GM12875 (cell line): ENCODE data around the gene CNBP.
"Not testable (repeated sequence)": the region's sequence is repeated elsewhere in the genome, so short reads cannot be mapped to it uniquely, and the experiment has no call there.

Experiments
- H3K4me3 ChIP-seq: one replicate; pipeline ENCODE4 v1.5.1; 2011; ENCODE audit warnings: low read depth, low read length, control low read depth
- TF ChIP-seq, protein P1 (sequence below): IDR thresholded peaks from 2 replicates; pipeline ENCODE4 v1.5.1; 2011; ENCODE audit warnings: low read depth, mild to moderate bottlenecking, control low read depth, inconsistent platforms, low read length, moderate library complexity, borderline replicate concordance; ENCODE audit not compliant: insufficient read depth

CNBP gene

DNA sequence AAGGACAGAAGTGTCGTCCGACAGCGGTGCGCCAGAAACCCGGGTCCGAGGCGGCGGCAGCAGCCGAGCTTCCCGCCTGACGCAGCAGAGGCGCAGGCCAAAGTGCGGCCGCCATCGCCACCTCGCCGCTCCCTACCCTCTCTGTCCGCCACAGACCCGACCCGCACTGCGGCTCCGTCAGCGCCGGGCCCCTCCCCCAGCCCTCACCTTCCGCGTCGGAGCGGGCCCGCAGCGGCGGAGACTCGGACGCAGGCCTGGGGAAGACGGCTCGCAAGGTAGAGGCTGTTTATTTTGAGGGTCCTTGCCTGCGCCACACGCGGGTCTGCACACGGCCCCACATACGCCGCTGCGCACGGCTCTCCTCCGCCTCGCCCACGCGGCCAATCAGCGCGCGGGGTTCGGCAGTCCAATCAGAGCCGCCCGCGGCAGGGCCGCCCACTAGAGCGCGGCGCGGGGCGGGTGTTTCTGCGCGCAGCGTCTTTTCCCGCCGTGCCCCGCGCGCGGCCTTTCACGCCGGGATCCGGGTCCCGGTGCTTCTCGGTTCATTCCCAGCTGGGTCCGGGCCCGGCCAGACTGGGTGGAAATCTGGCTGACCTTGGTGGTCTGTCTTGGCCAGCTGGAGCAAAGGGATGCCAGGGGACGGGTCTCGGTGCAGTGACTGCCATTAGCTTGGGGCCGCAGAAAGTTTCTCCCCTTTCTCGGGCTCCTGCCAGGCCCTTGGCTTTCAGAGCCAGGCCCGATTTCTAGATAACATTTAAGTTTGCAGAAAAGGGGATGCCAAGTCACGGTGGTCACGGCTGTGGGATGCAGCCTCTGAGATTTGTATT, at the start of gene CNBP:
TSS of gene CNBP (minus strand) at position 328 of the 827 bp plus-strand sequence. CDS start 12,139 bp downstream, outside the sequence.
- H3K4me3 ChIP-seq, result peak within 1 kb of the TSS; percentile 93
- TF ChIP-seq, protein P1, sequence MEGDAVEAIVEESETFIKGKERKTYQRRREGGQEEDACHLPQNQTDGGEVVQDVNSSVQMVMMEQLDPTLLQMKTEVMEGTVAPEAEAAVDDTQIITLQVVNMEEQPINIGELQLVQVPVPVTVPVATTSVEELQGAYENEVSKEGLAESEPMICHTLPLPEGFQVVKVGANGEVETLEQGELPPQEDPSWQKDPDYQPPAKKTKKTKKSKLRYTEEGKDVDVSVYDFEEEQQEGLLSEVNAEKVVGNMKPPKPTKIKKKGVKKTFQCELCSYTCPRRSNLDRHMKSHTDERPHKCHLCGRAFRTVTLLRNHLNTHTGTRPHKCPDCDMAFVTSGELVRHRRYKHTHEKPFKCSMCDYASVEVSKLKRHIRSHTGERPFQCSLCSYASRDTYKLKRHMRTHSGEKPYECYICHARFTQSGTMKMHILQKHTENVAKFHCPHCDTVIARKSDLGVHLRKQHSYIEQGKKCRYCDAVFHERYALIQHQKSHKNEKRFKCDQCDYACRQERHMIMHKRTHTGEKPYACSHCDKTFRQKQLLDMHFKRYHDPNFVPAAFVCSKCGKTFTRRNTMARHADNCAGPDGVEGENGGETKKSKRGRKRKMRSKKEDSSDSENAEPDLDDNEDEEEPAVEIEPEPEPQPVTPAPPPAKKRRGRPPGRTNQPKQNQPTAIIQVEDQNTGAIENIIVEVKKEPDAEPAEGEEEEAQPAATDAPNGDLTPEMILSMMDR, result no peak

DNA sequence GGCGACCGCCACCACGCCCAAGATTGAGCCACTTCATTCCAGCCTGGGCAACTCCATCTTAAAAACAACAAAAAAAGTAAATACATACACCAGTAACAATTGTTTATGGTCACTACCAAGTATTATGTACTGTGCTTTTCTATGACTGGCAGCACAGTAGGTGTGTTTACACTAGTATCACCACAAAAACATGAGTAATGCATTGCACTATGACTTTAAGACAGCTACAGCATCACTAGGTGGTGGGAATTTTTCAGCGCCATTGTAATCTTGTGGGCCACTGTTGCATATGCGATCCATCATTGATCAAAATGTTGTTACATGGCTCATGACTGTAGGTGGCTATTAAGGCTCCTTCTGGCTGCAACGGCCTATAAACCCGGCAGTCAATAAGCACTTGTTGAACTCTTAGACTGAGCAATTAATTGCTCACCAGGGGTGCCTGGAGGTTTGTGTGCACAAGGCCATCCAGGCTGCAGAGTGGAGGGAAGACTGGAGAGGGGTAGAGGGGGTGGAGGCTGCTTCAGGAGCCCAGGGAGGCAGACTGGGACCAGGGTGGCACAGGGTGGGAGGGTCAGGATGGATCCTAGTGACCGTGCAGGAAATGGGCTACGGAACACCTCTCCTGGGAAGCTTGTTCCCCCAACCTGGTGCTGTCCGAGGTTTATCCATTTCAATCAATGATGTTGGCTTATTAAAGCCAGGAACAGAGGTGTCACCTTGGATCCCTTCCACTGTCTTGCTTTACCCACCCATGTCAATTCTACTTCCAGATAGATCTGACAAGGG, 47.8 kb upstream of the CNBP start:
- TF ChIP-seq, protein P1, result no peak
- H3K4me3 ChIP-seq, result no peak overlapping the region

DNA sequence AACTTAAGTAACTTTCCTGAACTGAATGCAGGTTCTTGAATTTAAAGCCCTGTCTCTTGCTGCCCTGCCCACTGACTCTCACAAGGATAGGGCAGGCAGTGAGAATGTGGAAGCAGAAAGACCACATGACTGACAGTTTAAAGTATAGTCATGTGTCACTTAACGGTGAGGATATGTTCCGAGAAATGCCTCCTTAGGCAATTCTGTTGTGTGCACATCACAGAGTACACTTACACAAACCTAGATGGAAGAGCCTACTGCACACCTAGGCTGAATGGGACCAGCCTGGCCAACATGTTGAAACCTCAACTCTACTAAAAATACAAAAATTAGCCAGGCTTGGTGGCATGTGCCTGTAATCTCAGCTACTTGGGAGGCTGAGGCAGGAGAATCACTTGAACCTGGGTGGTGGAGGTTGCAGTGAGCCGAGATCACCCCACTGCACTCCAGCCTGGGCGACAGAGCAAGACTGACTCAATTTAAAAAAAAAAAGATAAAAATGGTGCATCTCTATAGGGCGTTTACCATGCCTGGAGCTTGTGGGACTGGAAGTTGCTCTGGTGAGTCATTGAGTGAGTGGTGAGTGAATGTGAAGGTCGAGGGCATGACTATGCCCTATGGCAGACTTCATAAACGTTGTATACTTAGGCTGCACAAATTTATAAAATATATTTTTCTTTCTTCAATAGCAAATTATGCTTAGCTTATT, 46.8 kb upstream of the CNBP start:
- no peak overlapping the region for H3K4me3 ChIP-seq
- TF ChIP-seq, protein P1, result no peak

DNA sequence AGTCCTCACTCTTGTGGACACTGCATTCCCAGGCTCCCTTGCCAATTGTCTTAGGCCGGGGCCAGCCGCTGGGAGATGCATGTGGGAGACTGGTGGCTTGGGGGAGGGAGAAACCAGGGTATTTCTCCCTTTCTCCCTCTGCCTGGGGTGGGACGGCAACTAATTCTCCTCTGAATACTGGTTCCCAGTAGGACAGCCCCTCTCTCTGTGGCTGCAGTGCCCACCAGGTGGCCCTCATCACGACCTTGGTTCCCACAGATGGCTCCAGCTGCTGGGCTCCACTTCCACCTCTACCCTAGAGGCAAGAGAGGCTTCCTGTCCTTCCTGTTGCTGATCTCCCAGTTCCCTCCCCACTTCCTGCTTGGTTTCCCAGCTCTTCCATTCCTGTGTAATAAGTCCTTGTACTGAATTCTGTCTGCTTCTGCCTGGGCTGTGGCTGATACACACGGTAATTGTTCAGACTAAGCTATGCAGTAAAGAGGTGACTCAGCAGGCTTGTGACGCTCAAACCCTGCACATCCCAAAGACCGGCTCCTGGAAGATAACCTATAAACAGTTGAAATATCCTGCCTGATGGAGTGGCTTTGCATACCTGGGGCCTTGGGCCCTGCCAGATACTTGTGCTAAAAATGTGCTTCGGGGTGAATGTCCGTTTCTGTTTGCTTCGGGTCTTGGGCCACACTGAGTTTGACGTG, 45.3 kb upstream of the CNBP start:
- TF ChIP-seq, protein P1, result no peak

DNA sequence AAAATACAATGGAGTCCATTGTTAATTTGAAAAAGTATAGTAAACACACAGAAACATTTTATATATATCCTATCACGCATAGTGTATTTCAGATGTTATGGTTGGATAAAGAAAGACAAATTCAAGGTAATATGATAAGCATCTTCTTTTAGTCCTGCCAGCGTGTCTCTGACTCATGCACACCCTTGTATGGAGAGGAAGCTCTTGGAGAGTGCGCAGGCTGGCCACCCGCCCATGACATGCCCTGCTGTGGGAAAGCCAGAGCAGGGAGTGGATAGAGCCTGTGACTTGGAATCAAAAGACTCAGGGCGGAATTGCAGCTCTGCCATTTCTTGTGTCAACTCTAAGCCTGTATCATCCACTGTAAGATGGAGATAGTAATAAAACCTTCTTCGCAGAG, 42.7 kb upstream of the CNBP start:
- no peak overlapping the region for H3K4me3 ChIP-seq

More for the DNA sequence above, 45.3 kb upstream of the CNBP start:
- H3K4me3 ChIP-seq, result no peak overlapping the region

DNA sequence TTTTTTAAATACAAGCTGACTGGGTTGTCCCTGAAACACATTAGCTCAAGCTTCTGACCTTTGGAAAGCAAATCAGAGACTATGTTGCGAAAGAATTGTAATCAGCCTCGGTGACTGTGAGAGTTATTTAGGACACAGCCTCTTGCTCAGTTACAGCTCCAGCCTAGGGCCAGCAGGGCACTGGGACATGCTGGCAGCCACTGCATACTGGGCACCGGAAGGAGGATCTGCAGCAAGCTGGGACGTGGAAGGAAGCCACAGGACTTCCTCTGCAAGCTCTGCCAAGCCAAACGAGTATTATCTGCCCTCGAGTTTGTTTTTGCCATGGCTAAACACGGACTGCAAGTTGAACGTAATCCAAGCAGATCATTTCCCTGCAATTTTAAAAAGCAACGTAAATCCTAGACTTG, 41.3 kb upstream of the CNBP start:
- TF ChIP-seq, protein P1, result no peak
- no peak overlapping the region for H3K4me3 ChIP-seq

More for the DNA sequence above, 42.7 kb upstream of the CNBP start:
- TF ChIP-seq, protein P1, result no peak

DNA sequence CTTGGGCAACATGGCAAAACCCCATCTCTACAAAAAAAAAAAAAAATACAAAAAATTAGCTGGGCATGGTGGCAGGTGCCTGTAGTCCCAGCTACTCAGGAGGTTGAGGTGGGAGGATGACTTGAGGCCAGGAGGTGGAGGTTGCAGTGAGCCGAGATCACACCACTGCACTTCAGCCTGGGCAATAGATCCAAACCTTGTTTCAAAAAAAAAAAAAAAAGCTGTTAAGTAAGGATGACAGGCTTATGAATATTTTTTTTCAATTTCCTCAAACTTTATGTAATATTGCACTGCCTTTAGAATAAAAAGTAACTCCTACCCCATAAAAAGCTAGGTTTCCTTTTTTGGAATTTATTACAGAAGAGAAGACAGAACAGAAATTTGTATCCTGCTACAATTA, 40.7 kb upstream of the CNBP start:
- H3K4me3 ChIP-seq, result not testable (repeated sequence)
